Cardiac fibroblast (primary cell): ENCODE data around the gene HDAC2.

Experiments
- DNase-seq, 2 donors: peaks; one replicate each; pipeline versions ENCODE4 v3.0.0 to v3.0.0-alpha.2; 2010; ENCODE audit warnings: low read depth in 2 of 2
- H3K4me3 ChIP-seq, 2 donors: replicated peaks in 1 of 2; 1 replicate in 1 of 2; 2 replicates in 1 of 2; pipeline ENCODE4 v1.5.1; 2011; ENCODE audit warnings: low read depth in 2 of 2, low read length in 2 of 2, mild to moderate bottlenecking in 2 of 2, moderate library complexity in 1 of 2
- TF ChIP-seq, protein P1 (sequence below): IDR thresholded peaks from one replicate; pipeline ENCODE4 v1.5.1; 2011; ENCODE audit warnings: low read depth, mild to moderate bottlenecking, low read length, inconsistent platforms

The HDAC2 gene

DNA sequence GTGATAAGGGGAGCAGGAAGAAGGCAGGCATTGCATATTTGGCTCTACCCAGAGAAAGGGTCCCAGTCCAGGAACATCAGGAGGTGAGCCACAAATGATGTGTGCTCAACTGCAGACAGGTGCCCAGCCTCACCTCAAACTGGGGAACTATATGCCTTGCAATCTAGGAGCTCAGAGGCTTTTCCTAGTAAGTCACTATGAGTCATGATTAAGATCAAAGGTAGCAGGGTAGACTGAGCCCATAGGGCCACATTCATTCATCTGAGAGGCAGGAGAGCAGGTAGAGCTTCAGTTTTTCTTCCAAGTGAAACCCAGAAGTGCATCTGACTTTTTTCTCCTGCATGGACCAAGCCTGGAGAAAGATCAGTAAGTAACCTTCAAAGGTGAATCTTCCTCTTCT, 82.5 kb downstream of the HDAC2 start:
- TF ChIP-seq, protein P1, sequence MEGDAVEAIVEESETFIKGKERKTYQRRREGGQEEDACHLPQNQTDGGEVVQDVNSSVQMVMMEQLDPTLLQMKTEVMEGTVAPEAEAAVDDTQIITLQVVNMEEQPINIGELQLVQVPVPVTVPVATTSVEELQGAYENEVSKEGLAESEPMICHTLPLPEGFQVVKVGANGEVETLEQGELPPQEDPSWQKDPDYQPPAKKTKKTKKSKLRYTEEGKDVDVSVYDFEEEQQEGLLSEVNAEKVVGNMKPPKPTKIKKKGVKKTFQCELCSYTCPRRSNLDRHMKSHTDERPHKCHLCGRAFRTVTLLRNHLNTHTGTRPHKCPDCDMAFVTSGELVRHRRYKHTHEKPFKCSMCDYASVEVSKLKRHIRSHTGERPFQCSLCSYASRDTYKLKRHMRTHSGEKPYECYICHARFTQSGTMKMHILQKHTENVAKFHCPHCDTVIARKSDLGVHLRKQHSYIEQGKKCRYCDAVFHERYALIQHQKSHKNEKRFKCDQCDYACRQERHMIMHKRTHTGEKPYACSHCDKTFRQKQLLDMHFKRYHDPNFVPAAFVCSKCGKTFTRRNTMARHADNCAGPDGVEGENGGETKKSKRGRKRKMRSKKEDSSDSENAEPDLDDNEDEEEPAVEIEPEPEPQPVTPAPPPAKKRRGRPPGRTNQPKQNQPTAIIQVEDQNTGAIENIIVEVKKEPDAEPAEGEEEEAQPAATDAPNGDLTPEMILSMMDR, result no peak
- DNase-seq, result no peak
- no peak overlapping the region for H3K4me3 ChIP-seq

DNA sequence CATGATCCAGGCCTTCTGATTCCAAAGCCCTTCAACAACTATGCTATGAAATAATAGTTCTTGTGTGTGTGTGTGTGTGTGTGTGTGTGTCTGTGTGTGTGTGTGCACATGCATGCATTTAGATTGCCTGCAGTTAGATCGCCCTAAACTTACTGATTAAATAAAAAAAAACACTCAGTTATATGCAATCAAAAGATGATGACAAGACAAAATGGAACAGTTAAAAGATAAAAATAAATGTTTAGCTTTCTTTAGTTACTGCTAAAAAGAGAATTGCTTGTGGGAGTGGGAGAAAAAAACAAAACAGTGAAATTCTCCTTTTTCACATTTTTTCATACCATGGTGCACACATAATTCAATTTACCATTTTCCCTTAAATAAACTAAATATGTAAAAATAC, 84.4 kb downstream of the HDAC2 start:
- TF ChIP-seq, protein P1, result no peak
- H3K4me3 ChIP-seq, result no peak overlapping the region
- no peak for DNase-seq

DNA sequence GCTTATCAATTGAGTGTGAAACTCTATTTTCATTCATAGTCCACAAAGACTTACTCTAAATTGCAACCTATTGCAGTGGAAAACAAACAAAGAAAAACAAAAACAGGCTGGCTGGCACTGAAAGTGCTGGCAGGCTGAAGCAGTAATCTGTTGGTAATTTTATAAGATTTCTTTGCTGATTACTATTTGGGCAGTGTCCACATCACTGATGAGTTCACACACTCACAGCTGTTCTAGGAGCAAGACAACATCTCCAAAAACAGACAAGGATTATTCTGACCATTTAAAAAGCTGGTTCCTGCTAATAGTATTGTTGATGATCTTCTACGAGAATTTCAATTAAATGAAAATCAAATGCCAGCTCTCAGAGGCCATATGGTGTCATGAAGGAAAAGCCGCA, 86.9 kb downstream of the HDAC2 start:
- DNase-seq, result no peak
- no peak overlapping the region for H3K4me3 ChIP-seq

More for the DNA sequence above, 86.9 kb downstream of the HDAC2 start:
- TF ChIP-seq, protein P1, result no peak
